K562 (cell line): ENCODE measurements around the gene CHD5. TPM values are rescaled to one million over a fixed set of nuclear protein-coding genes. Genes with fewer than 3 reads are reported as not detected.

Experiments used
- ADNP ChIP-seq: fragments of 200-800 bp; sonication (Bioruptor generic); IDR thresholded peaks from 2 replicates; pipeline ENCODE4 v1.6.1; 2016; ENCODE audit warnings: missing genetic modification characterization, missing compliant biosample characterization
- ATF6 ChIP-seq: sonication (generic); formaldehyde crosslinking; IDR thresholded peaks from 2 replicates; pipeline ENCODE4 v1.4.0; 2020; ENCODE audit warnings: mild to moderate bottlenecking, missing genetic modification reagents
- CBX2 ChIP-seq: fragments of 200-600 bp; sonication (generic); IDR thresholded peaks from one replicate; pipeline ENCODE4 v1.6.1; 2012; ENCODE audit warnings: mild to moderate bottlenecking, low read length, inconsistent platforms; ENCODE audit not compliant: insufficient read depth, poor library complexity, severe bottlenecking
- CBX3 ChIP-seq, 2 experiments: IDR thresholded peaks; 1 replicate in 1 of 2; 2 replicates in 1 of 2; pipeline ENCODE4 v1.6.1; 2012; ENCODE audit warnings: inconsistent platforms in 2 of 2, low read length in 2 of 2, borderline replicate concordance in 1 of 2, control low read depth in 1 of 2
- CEBPZ ChIP-seq: fragments of 150-350 bp; IDR thresholded peaks from 2 replicates; pipeline ENCODE4 v1.6.1; 2014; ENCODE audit warnings: low read depth, mild to moderate bottlenecking, low read length, borderline replicate concordance
- DMBX1 ChIP-seq: fragments of 250-450 bp; sonication (Bioruptor Pico); IDR thresholded peaks from 2 replicates; pipeline ENCODE4 v1.8.0; 2022; ENCODE audit warnings: inconsistent platforms, mild to moderate bottlenecking, moderate library complexity, borderline replicate concordance
- JUND ChIP-seq, 2 experiments: IDR thresholded peaks; 2 replicates in 1 of 2; 3 replicates in 1 of 2; pipeline ENCODE4 v1.6.1; 2011; ENCODE audit warnings: borderline replicate concordance in 2 of 2, low read depth in 2 of 2, low read length in 2 of 2, improper control_type of control experiment in 1 of 2, missing biosample characterization in 1 of 2, missing genetic modification characterization in 1 of 2, missing genetic modification reagents in 1 of 2
- MLX ChIP-seq, 2 experiments: fragments of 450-650 bp in 1 of 2; sonication (generic) in 1 of 2; formaldehyde crosslinking; conservative IDR thresholded peaks; 2 replicates each; pipeline versions ENCODE4 v1.4.0 to v1.8.1; 2020 to 2022; ENCODE audit warnings: mild to moderate bottlenecking in 1 of 2, missing genetic modification reagents in 1 of 2
- MNT ChIP-seq, 2 experiments: fragments of 450-650 bp; conservative IDR thresholded peaks; 2 replicates each; pipeline ENCODE4 v1.6.1; 2017; ENCODE audit warnings: mild to moderate bottlenecking in 2 of 2, moderate library complexity in 2 of 2
- NCOA1 ChIP-seq: fragments of 450-650 bp; IDR thresholded peaks from 2 replicates; pipeline ENCODE4 v1.6.1; 2016; ENCODE audit warnings: low read depth
- OTX1 ChIP-seq: fragments of 450-650 bp; formaldehyde crosslinking; IDR thresholded peaks from 2 replicates; pipeline ENCODE4 v1.4.0; 2022; ENCODE audit warnings: mild to moderate bottlenecking
- RAD21 ChIP-seq, 2 experiments: fragments of 250-450 bp in 1 of 2; fragments of 450-650 bp in 1 of 2; sonication (Bioruptor Pico) in 1 of 2; formaldehyde crosslinking in 1 of 2; IDR thresholded peaks in 1 of 2; conservative IDR thresholded peaks in 1 of 2; 2 replicates each; pipeline versions ENCODE4 v1.4.0 to v1.8.0; 2020 to 2022; ENCODE audit warnings: mild to moderate bottlenecking in 2 of 2, moderate library complexity in 1 of 2
- RBBP5 ChIP-seq: fragments of 200-600 bp; sonication (generic); IDR thresholded peaks from 2 replicates; pipeline ENCODE4 v1.6.1; 2012; ENCODE audit warnings: borderline replicate concordance, mild to moderate bottlenecking, low read length, control low read depth, inconsistent platforms; ENCODE audit not compliant: insufficient read depth, poor library complexity, severe bottlenecking
- RBM22 ChIP-seq: fragments of 200-400 bp; formaldehyde crosslinking; IDR thresholded peaks from 2 replicates; pipeline ENCODE4 v1.6.1; 2018; ENCODE audit warnings: low read length, low read depth; ENCODE audit not compliant: poor library complexity, severe bottlenecking
- SMC3 ChIP-seq: conservative IDR thresholded peaks from 2 replicates; pipeline ENCODE4 v1.6.1; 2011; ENCODE audit warnings: low read depth, low read length, improper control_type of control experiment; ENCODE audit not compliant: insufficient read depth
- ZNF589 ChIP-seq: fragments of 200-800 bp; sonication (Bioruptor generic); IDR thresholded peaks from 2 replicates; pipeline ENCODE4 v1.6.1; 2016; ENCODE audit warnings: low read depth, missing genetic modification characterization, missing compliant biosample characterization
- ZNF766 ChIP-seq: fragments of 200-800 bp; sonication (Bioruptor generic); conservative IDR thresholded peaks from 2 replicates; pipeline ENCODE4 v1.6.1; 2016; ENCODE audit warnings: missing genetic modification characterization, missing compliant biosample characterization
- polyA plus RNA-seq, 8 experiments: library from polyadenylated mRNA; depleted of rRNA in 4 of 8; stranded (reverse) in 5 of 8; unstranded in 3 of 8; fragments of >200 nt; fragmentation: Nextera tagmentation in 2 of 8; fragmentation: Illumina TruSeq in 1 of 8; extraction: Ambion mirVana in 2 of 8; extraction: Trizol in 1 of 8; gene quantifications; 2 replicates each; pipeline versions ENCODE4 v1.2.1 to v1.2.3, GENCODE V29; 2011 to 2014; ENCODE audit warnings: inconsistent platforms in 1 of 8, missing spikeins in 1 of 8
- total RNA-seq, 7 experiments: library from RNA; depleted of rRNA in 6 of 7; stranded (reverse); fragments of >200 nt in 6 of 7; fragmentation: Illumina TruSeq in 2 of 7; extraction: Trizol in 2 of 7; gene quantifications; 2 replicates each; pipeline versions ENCODE4 v1.2.1 to v1.2.3, GENCODE V29; 2011 to 2021; ENCODE audit warnings: low replicate concordance in 1 of 7

The CHD5 gene
- total and polyA plus RNA-seq, 9 of the 15 experiments (the other 6 are each of a cell fraction or from before 2014, with no cell fraction given) = 0.03 to 0.52 (median 0.11) TPM; not detected in 2

GRCh38 chr1:6052543-6053205, 127.4 kb downstream of the CHD5 start (continued):
- TF ChIP-seq JUND (IDR thresholded peaks at IDR 0.05; ENCODE audit: borderline replicate concordance, low read depth, low read length) = no peak
- TF ChIP-seq JUND (tag; IDR thresholded peaks at IDR 0.05; ENCODE audit: borderline replicate concordance, low read depth, low read length) = 0 out of 3 replicates have a peak, but pooled peaks have one; percentile 17
- TF ChIP-seq OTX1 = no peak
- TF ChIP-seq MLX (CRISPR knock-in tag; conservative IDR thresholded peaks at IDR 0.05) = no peak
- peak in 1 of 2 experiments; percentile 0; a peak in 1 of 4 replicates for TF ChIP-seq MNT (conservative IDR thresholded peaks at IDR 0.05)
- TF ChIP-seq CBX2 = no peak
- TF ChIP-seq ADNP (tag) = no peak
- TF ChIP-seq ZNF766 (CRISPR knock-in tag) = peak; percentile 92
- peak in 1 of 2 experiments; percentile 85; a peak in 3 of 4 replicates for TF ChIP-seq RAD21 (CRISPR knock-in tag; conservative IDR thresholded peaks at IDR 0.05 in 1 of 2, IDR thresholded peaks at IDR 0.05 in 1 of 2)
- TF ChIP-seq RBBP5 = no peak
- TF ChIP-seq CEBPZ = no peak
- no peak for TF ChIP-seq RBM22
- TF ChIP-seq CBX3 (IDR thresholded peaks at IDR 0.05; ENCODE audit: borderline replicate concordance in 1 of 2, low read length in 2 of 2) = no peak; a peak in 1 of 3 replicates
- TF ChIP-seq SMC3 = peak; percentile 36; the same call in 1 of the 2 replicates
- TF ChIP-seq ATF6 (CRISPR knock-in tag) = peak; percentile 79
- peak; percentile 47; the same call in 1 of the 2 replicates for TF ChIP-seq NCOA1
- TF ChIP-seq ZNF589 (CRISPR knock-in tag) = peak; percentile 68
- peak; percentile 79; the same call in 1 of the 2 replicates for TF ChIP-seq DMBX1 (CRISPR knock-in tag)
